Thymus (tissue), 11 donors: ENCODE data around the gene MS4A7. TPM values are rescaled to one million over a fixed set of nuclear protein-coding genes. Genes with fewer than 3 reads are reported as not detected.
A peak's percentile ranks its signal among the peaks of the same experiment; 100 is the strongest.
"Not testable (repeated sequence)": the region's sequence is repeated elsewhere in the genome, so short reads cannot be mapped to it uniquely, and the experiment has no call there.

ENCODE experiments used
- DNase-seq, 9 donors: peaks; one replicate each; pipeline ENCODE4 v3.0.0-alpha.2; 2013; ENCODE audit warnings: low spot score in 9 of 9, low read depth in 6 of 9, missing footprints in 1 of 9
- H3K27ac ChIP-seq, 2 donors: one replicate each; pipeline ENCODE4 v1.5.1; 2013; ENCODE audit warnings: control low read depth in 1 of 2, low read depth in 1 of 2, low read length in 1 of 2, mild to moderate bottlenecking in 1 of 2, moderate library complexity in 1 of 2
- H3K27me3 ChIP-seq, 2 donors: one replicate each; pipeline ENCODE4 v1.5.1; 2013; ENCODE audit warnings: low read length in 1 of 2; ENCODE audit not compliant: control insufficient read depth in 2 of 2, insufficient read depth in 1 of 2
- H3K36me3 ChIP-seq, 2 donors: one replicate each; pipeline ENCODE4 v1.5.1; 2013; ENCODE audit warnings: low read length in 1 of 2, mild to moderate bottlenecking in 1 of 2, moderate library complexity in 1 of 2; ENCODE audit not compliant: control insufficient read depth in 2 of 2, insufficient read depth in 2 of 2
- H3K4me1 ChIP-seq, 2 donors: one replicate each; pipeline ENCODE4 v1.5.1; 2013; ENCODE audit warnings: low read length in 2 of 2; ENCODE audit not compliant: control insufficient read depth in 2 of 2, insufficient read depth in 2 of 2
- H3K4me3 ChIP-seq, 2 donors: one replicate each; pipeline ENCODE4 v1.5.1; 2013; ENCODE audit warnings: low read length in 2 of 2, control low read depth in 1 of 2, mild to moderate bottlenecking in 1 of 2
- H3K9me3 ChIP-seq, 2 donors: one replicate each; pipeline ENCODE4 v1.5.1; 2013; ENCODE audit warnings: low read length in 1 of 2, mild to moderate bottlenecking in 1 of 2; ENCODE audit not compliant: control insufficient read depth in 2 of 2, insufficient read depth in 1 of 2
- WGBS: extraction: QIAGEN DNeasy Blood & Tissue Kit; methylation state at CpG from one replicate; pipeline ENCODE4 v1.1.7; 2013; 5-methylcytosine and 5-hydroxymethylcytosine counted together
- polyA plus RNA-seq: library from polyadenylated mRNA; stranded (reverse); fragments of 200-250 nt; gene quantifications from one replicate; pipeline ENCODE4 v1.2.3, GENCODE V29; 2013
- total RNA-seq: library from RNA; stranded (reverse); fragments of 120-200 nt; gene quantifications from one replicate; pipeline ENCODE4 v1.2.4, GENCODE V29; 2013
- donor health status: healthy.

MS4A7 gene
- total and polyA plus RNA-seq, 2 donors, result 13.4 to 21.8 TPM

GRCh38 chr11:60345489-60345888 lies 32.8 kb upstream of the MS4A7 start:
- Histone ChIP-seq H3K36me3 (no peaks in the 10 kb centered on the region), H3K27ac (no peak overlapping the region), H3K9me3 (no peaks in the 10 kb centered on the region), H3K4me1 (no peaks in the 10 kb centered on the region), H3K4me3 (no peak overlapping the region), H3K27me3 (no peaks in the 10 kb centered on the region)
- no peak for DNase-seq

GRCh38 chr11:60347084-60347797 lies 31.1 kb upstream of the MS4A7 start:
- Histone ChIP-seq H3K36me3 (no peaks in the 10 kb centered on the region), H3K4me1 (no peaks in the 10 kb centered on the region), H3K9me3 (no peaks in the 10 kb centered on the region), H3K27ac (no peak overlapping the region), H3K27me3 (no peaks in the 10 kb centered on the region), H3K4me3 (no peak overlapping the region)
- no peak for DNase-seq
- WGBS, result 95% methylated on average over 2 of the region's 2 CpGs

DNA sequence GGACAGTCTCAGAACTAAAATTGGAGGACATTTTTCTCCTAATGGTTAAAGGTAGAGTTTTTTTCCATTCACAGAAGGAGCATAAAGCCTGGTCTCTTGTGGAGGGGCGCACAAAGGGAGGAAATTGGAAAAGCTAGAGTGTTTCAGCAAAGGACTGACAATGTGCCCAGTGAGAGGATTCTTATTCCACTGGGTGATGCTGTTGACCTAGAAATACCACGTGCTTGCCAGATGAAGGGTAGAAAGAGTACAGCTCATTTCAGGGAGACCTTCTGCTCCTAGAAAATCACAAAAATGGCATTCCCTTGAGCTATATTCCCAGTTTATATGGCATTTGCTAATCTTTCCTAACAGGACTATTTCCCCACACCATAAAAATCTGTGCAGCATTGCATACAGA lies 30.2 kb upstream of the MS4A7 start:
- H3K9me3 ChIP-seq, result no peaks in the 10 kb centered on the region
- DNase-seq, result no peak
- H3K27me3 ChIP-seq, result no peaks in the 10 kb centered on the region
- H3K4me3 ChIP-seq, result no peak overlapping the region
- no peaks in the 10 kb centered on the region for H3K36me3 ChIP-seq
- 88% methylated on average over 2 of the region's 2 CpGs for WGBS
- no peak overlapping the region for H3K27ac ChIP-seq
- no peaks in the 10 kb centered on the region for H3K4me1 ChIP-seq

DNA sequence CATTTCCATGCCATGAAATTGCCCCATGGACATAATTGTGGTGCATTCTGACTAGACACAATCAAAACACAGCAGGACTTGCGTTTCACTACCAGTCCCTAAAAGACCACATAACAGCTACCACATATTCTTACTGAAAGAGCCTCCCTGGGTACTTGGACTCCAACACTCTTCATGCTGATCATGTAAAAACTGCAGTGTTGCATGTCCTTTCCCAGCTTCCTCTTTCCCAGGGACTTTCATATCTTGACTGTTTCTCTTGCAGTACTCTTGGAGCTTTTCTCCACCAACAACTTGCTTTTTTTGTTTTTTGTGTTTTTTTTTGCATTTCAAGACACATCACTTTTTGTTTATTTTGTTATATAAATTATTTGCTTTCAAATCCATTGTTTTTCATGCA lies 28.3 kb upstream of the MS4A7 start:
- DNase-seq, result no peak
- H3K27me3 ChIP-seq, result no peaks in the 10 kb centered on the region
- 95% methylated on average over 1 of the region's 1 CpG for WGBS
- H3K9me3 ChIP-seq, result no peaks in the 10 kb centered on the region
- H3K36me3 ChIP-seq, result no peaks in the 10 kb centered on the region
- H3K4me1 ChIP-seq, result no peaks in the 10 kb centered on the region
- no peak overlapping the region for H3K4me3 ChIP-seq
- H3K27ac ChIP-seq, result no peak overlapping the region

GRCh38 chr11:60357771-60358170 lies 20.6 kb upstream of the MS4A7 start:
- 23% methylated on average over 2 of the region's 2 CpGs for WGBS
- no peaks in the 10 kb centered on the region for H3K4me1 ChIP-seq

DNA sequence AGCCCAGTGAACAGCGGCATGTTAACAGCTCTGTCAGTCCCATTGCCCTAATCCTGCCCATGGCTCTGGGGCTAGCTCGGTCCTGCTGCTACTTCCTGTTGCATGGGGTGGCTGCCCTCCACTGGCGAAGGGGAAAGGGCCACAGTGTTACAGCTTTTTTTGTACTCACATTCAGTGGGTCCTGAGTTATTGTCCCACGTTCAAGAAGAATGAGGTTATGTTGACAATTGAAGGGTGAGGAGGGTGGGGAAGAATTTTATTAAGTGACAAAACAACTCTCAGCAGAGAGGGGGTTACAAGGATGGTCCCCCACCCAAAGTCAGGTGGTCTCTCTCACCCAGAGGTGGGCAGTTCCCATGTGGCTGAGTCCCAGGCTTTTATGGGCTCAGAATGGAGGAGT lies 17.7 kb upstream of the MS4A7 start:
- WGBS, result 97% methylated on average over 4 of the region's 4 CpGs
- H3K27ac ChIP-seq, result no peak overlapping the region
- peaks cover 0 to 13% of the 10 kb centered on the region in 2 donors for H3K9me3 ChIP-seq
- H3K4me3 ChIP-seq, result no peak overlapping the region
- no peak for DNase-seq
- no peaks in the 10 kb centered on the region for H3K36me3 ChIP-seq
- no peaks in the 10 kb centered on the region for H3K4me1 ChIP-seq
- no peaks in the 10 kb centered on the region for H3K27me3 ChIP-seq

More at GRCh38 chr11:60357771-60358170, 20.6 kb upstream of the MS4A7 start:
- Histone ChIP-seq H3K27me3 (no peaks in the 10 kb centered on the region), H3K27ac (no peak overlapping the region), H3K9me3 (peaks cover 0 to 13% of the 10 kb centered on the region in 2 donors), H3K36me3 (no peaks in the 10 kb centered on the region), H3K4me3 (no peak overlapping the region)
- DNase-seq, result no peak

GRCh38 chr11:60362241-60362640 lies 16.1 kb upstream of the MS4A7 start:
- H3K4me1 ChIP-seq, result no peaks in the 10 kb centered on the region
- 70% methylated on average over 1 of the region's 1 CpG for WGBS
- H3K27ac ChIP-seq, result no peak overlapping the region

DNA sequence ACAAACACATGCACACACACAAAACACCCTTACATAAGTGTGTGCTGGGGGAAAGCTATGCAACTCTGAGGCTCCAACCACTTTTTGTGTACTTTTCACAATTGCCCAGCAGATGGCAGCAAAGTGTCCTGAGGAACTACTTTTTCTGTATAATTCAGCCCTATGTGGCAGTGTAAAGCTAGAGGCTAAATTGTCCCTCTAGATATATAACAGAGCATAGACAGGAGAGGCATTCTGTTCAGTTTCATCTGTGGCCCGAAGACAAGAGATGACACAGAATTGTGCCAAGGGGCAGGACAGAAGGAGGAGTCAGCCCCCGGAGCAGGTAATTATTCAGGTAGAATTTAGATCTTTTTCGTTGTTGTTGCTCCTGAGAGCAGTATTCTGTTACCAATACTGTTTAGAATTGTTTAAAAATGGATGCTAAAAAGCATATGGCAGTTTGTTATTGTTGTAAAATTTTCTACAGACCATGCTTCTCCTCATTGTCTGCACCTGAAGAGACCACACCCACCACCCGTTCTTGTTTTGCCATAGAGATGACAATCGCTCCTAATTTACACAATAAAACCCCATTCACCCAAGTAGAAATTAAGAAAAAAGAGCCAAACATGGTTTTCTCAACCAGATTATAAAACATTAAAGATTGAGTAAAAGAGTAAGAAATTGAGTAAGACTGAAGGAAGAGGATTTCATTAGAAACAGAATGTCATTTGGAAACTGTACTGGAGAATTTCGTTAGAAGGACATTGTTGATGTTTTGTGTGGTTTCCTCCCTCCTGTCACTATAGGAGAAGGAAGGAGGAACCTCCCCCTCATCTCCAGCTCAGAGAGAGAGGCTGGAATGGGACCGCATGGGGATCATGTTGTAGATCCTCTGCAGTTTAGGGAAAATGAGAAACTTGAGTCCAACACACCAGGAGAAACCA lies 14.5 kb upstream of the MS4A7 start:
- H3K4me1 ChIP-seq, result no peaks in the 10 kb centered on the region
- no peak overlapping the region for H3K27ac ChIP-seq
- no peaks in the 10 kb centered on the region for H3K36me3 ChIP-seq
- 64% methylated on average over 7 of the region's 7 CpGs for WGBS
- H3K9me3 ChIP-seq, result peaks cover 0 to 13% of the 10 kb centered on the region in 2 donors
- H3K27me3 ChIP-seq, result no peaks in the 10 kb centered on the region
- DNase-seq, result peak; percentile 18 to 79 (median 57)
- H3K4me3 ChIP-seq, result no peak overlapping the region

More at GRCh38 chr11:60362241-60362640, 16.1 kb upstream of the MS4A7 start:
- peaks cover 0 to 13% of the 10 kb centered on the region in 2 donors for H3K9me3 ChIP-seq
- no peak overlapping the region for H3K4me3 ChIP-seq
- no peaks in the 10 kb centered on the region for H3K36me3 ChIP-seq
- no peak for DNase-seq
- H3K27me3 ChIP-seq, result no peaks in the 10 kb centered on the region

DNA sequence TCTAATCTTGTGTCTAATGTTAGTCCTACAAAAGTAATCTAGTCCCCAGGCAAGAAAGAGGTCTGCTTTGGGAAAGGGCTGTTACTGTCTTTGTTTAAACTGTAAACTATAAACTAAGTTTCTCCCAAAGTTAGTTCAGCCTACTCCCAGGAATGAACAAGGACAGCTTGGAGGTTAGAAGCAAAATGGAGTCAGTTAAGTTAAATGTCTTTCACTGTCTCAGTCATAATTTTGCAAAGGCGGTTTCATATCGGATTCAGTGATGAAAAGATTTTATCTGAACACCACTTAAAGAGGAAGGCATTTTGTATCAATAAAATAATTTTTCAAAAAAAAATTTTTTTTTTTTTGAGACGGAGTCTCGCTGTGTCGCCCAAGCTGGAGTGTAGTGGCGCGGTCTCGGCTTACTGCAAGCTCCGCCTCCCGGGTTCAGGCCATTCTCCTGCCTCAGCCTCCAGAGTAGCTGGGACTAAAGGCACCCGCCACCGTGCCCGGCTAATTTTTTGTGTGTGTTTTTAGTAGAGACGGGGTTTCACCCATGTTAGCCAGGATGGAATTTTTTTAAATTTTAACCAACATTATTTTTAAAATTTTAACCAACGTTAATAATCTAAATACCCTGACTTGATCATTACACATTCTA lies 11.9 kb upstream of the MS4A7 start:
- H3K27me3 ChIP-seq, H3K9me3 ChIP-seq, H3K4me1 ChIP-seq, H3K27ac ChIP-seq, DNase-seq, H3K36me3 ChIP-seq, H3K4me3 ChIP-seq: not testable (repeated sequence)
- WGBS, result 96% methylated on average over 15 of the region's 15 CpGs
